Measurements from ENCODE around the gene KIRREL1.

Gene KIRREL1

GRCh38 chr1:157959750-157960149 is 33.7 kb upstream of the KIRREL1 start:
- Histone ChIP-seq H3K36me3 (ENCODE audit: control insufficient read depth in 2 of 2, insufficient read depth in 2 of 2, low read length in 2 of 2) (no peaks in the 10 kb centered on the region), H3K4me1 (ENCODE audit: control insufficient read depth, insufficient read depth, low read length) (no peaks in the 10 kb centered on the region), H3K9me3 (ENCODE audit: control insufficient read depth in 2 of 2, low read length in 2 of 2) (no peaks in the 10 kb centered on the region), H3K27me3 (ENCODE audit: control insufficient read depth in 1 of 2, insufficient read depth in 2 of 2, low read length in 2 of 2) (peaks cover 3 to 8% of the 10 kb centered on the region in 2 donors), H3K27ac (ENCODE audit: low read length) (no peak overlapping the region), H3K4me3 (ENCODE audit: low read length in 2 of 2) (no peak overlapping the region), H3K9ac (ENCODE audit: low read length in 2 of 2) (no peak overlapping the region)

- Histone ChIP-seq H3K36me3 (ENCODE audit: control insufficient read depth in 2 of 2, insufficient read depth in 2 of 2, low read length in 2 of 2) (no peaks in the 10 kb centered on the region), H3K27me3 (ENCODE audit: control insufficient read depth in 1 of 2, insufficient read depth in 2 of 2, low read length in 2 of 2) (peaks cover 3 to 8% of the 10 kb centered on the region in 2 donors), H3K9me3 (ENCODE audit: control insufficient read depth in 2 of 2, low read length in 2 of 2) (no peaks in the 10 kb centered on the region), H3K9ac (ENCODE audit: low read length in 2 of 2) (no peak overlapping the region), H3K4me1 (ENCODE audit: control insufficient read depth, insufficient read depth, low read length) (peaks cover 2% of the 10 kb centered on the region), H3K27ac (ENCODE audit: low read length) (no peak overlapping the region), H3K4me3 (ENCODE audit: low read length in 2 of 2) (no peak overlapping the region)
Measured at GRCh38 chr1:157960773-157961172, 32.7 kb upstream of the KIRREL1 start.

DNA sequence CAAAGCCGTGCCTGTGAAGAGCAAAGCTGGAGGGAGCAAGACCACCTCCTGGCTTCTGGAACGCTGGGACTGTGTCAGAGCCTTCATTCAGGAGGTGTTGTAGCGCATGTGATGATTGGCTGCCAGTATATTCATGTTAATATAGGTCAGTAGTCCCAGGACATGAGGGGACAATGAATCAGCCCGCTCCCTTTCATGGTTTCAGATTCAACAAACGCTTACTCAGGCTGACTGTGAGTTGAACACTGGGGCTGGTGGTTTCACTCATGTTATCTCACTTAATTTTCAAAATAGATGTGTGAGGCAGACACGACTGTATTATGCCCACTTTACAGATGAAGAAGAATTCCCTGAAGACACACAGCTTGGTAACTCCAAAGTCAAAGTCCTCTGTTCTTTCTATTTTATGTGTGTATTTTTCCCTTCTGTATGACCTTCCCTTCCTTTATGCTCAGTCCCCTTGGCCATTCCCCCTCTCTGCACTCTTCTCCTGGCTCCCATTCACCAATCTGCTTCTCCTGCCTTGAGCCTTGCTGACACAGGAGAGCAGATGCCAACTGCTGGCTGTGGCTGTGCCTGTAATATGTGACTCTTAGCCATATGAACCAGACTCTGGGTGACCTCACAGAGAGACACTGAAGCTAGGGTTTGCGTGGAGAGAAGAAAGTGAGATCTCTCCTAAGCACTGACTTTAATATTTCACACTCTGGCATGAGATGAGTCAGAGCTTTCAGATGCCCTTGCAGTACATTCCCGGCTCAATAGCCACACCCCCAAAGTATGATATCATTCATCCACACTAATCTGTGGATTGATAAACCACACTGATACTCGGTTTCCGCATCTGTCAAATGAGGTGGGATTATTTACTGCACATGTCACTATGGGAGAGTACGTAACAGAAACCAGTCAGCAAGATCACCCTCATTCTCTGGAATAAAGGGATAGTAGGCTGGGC is 31.4 kb upstream of the KIRREL1 start:
- Histone ChIP-seq H3K9ac (ENCODE audit: low read length in 2 of 2) (peak overlapping the region in 1 of 2 donors; percentile 21), H3K4me3 (ENCODE audit: low read length in 2 of 2) (no peak overlapping the region), H3K27me3 (ENCODE audit: control insufficient read depth in 1 of 2, insufficient read depth in 2 of 2, low read length in 2 of 2) (peaks cover 3 to 7% of the 10 kb centered on the region in 2 donors), H3K27ac (ENCODE audit: low read length) (no peak overlapping the region), H3K4me1 (ENCODE audit: control insufficient read depth, insufficient read depth, low read length) (peaks cover 5% of the 10 kb centered on the region), H3K36me3 (ENCODE audit: control insufficient read depth in 2 of 2, insufficient read depth in 2 of 2, low read length in 2 of 2) (no peaks in the 10 kb centered on the region), H3K9me3 (ENCODE audit: control insufficient read depth in 2 of 2, low read length in 2 of 2) (peaks cover under 1 to 4% of the 10 kb centered on the region in 2 donors)

GRCh38 chr1:157963713-157964112 is 29.7 kb upstream of the KIRREL1 start:
- Histone ChIP-seq H3K36me3 (ENCODE audit: control insufficient read depth in 2 of 2, insufficient read depth in 2 of 2, low read length in 2 of 2) (no peaks in the 10 kb centered on the region), H3K4me3 (ENCODE audit: low read length in 2 of 2) (no peak overlapping the region), H3K4me1 (ENCODE audit: control insufficient read depth, insufficient read depth, low read length) (peaks cover 10% of the 10 kb centered on the region), H3K9me3 (ENCODE audit: control insufficient read depth in 2 of 2, low read length in 2 of 2) (peaks cover 4% of the 10 kb centered on the region in 2 donors), H3K9ac (ENCODE audit: low read length in 2 of 2) (no peak overlapping the region), H3K27me3 (ENCODE audit: control insufficient read depth in 1 of 2, insufficient read depth in 2 of 2, low read length in 2 of 2) (peaks cover 3% of the 10 kb centered on the region in 2 donors), H3K27ac (ENCODE audit: low read length) (no peak overlapping the region)

GRCh38 chr1:157965584-157965983 is 27.9 kb upstream of the KIRREL1 start:
- H3K27ac ChIP-seq (ENCODE audit: low read length): no peak overlapping the region
- H3K4me1 ChIP-seq (ENCODE audit: control insufficient read depth, insufficient read depth, low read length): peaks cover 14% of the 10 kb centered on the region
- H3K36me3 ChIP-seq (ENCODE audit: control insufficient read depth in 2 of 2, insufficient read depth in 2 of 2, low read length in 2 of 2): no peaks in the 10 kb centered on the region
- peaks cover 3% of the 10 kb centered on the region in 2 donors for H3K27me3 ChIP-seq (ENCODE audit: control insufficient read depth in 1 of 2, insufficient read depth in 2 of 2, low read length in 2 of 2)
- no peak overlapping the region for H3K9ac ChIP-seq (ENCODE audit: low read length in 2 of 2)
- no peak overlapping the region for H3K4me3 ChIP-seq (ENCODE audit: low read length in 2 of 2)
- H3K9me3 ChIP-seq (ENCODE audit: control insufficient read depth in 2 of 2, low read length in 2 of 2): peaks cover 4% of the 10 kb centered on the region in 2 donors

DNA sequence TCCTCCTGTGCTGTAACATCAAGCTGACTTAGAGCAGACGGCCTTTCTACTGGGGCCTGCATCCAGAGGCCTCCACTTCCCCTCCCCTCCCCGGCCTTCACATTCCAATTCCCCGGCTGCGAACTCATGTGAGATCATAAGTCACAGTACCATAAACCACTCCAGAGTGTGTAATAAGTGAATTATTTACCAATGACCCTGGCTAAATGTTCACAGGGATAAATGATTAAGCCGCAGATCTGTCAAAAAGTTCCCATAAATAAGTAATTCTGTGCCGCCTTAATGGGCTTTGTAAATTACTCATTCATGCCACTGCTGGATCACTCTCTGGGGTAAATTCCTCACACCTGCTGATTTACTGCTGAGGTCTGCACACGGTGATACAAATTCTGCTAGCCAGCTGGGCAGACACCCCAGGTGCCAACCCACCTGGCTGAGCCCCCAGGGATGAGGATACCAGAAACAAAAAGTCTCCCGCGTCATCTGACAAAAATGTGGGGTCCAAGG is 27.4 kb upstream of the KIRREL1 start:
- peaks cover 14% of the 10 kb centered on the region for H3K4me1 ChIP-seq (ENCODE audit: control insufficient read depth, insufficient read depth, low read length)
- H3K36me3 ChIP-seq (ENCODE audit: control insufficient read depth in 2 of 2, insufficient read depth in 2 of 2, low read length in 2 of 2): no peaks in the 10 kb centered on the region
- H3K9ac ChIP-seq (ENCODE audit: low read length in 2 of 2): no peak overlapping the region
- H3K4me3 ChIP-seq (ENCODE audit: low read length in 2 of 2): no peak overlapping the region
- H3K27me3 ChIP-seq (ENCODE audit: control insufficient read depth in 1 of 2, insufficient read depth in 2 of 2, low read length in 2 of 2): peaks cover 3% of the 10 kb centered on the region in 2 donors
- peaks cover 4% of the 10 kb centered on the region in 2 donors for H3K9me3 ChIP-seq (ENCODE audit: control insufficient read depth in 2 of 2, low read length in 2 of 2)
- H3K27ac ChIP-seq (ENCODE audit: low read length): no peak overlapping the region

- Histone ChIP-seq H3K9ac (ENCODE audit: low read length in 2 of 2) (no peak overlapping the region), H3K4me3 (ENCODE audit: low read length in 2 of 2) (no peak overlapping the region), H3K36me3 (ENCODE audit: control insufficient read depth in 2 of 2, insufficient read depth in 2 of 2, low read length in 2 of 2) (no peaks in the 10 kb centered on the region), H3K27me3 (ENCODE audit: control insufficient read depth in 1 of 2, insufficient read depth in 2 of 2, low read length in 2 of 2) (peaks cover under 1 to 1% of the 10 kb centered on the region in 2 donors), H3K9me3 (ENCODE audit: control insufficient read depth in 2 of 2, low read length in 2 of 2) (peaks cover 4% of the 10 kb centered on the region in 2 donors), H3K27ac (ENCODE audit: low read length) (no peak overlapping the region), H3K4me1 (ENCODE audit: control insufficient read depth, insufficient read depth, low read length) (peaks cover 14% of the 10 kb centered on the region)
Measured at GRCh38 chr1:157967205-157967604, 26.2 kb upstream of the KIRREL1 start.

DNA sequence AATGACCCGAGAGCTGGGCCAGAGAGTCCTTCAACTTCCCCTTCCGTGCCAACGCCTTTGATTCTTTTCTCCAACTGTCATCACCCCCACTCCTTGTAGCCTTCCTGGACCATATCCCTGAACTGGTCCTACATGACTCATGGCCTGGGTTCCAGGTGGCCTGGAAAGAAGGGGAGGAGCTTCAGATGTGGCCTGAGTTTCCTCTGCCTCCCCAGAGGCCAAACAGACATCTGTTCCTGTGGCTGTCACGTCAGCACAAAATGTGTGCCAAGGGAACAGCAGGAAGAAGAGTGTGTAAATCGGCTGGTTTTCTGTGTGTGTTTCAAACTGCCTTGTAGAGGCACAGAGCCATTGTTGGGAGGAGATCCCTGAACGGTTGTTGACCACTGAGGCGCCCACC is 24.9 kb upstream of the KIRREL1 start:
- Histone ChIP-seq H3K4me1 (ENCODE audit: control insufficient read depth, insufficient read depth, low read length) (peaks cover 14% of the 10 kb centered on the region), H3K9ac (ENCODE audit: low read length in 2 of 2) (no peak overlapping the region)

GRCh38 chr1:157968946-157969345 is 24.5 kb upstream of the KIRREL1 start:
- no peaks in the 10 kb centered on the region for H3K36me3 ChIP-seq (ENCODE audit: control insufficient read depth in 2 of 2, insufficient read depth in 2 of 2, low read length in 2 of 2)
- no peak overlapping the region for H3K4me3 ChIP-seq (ENCODE audit: low read length in 2 of 2)
- H3K27me3 ChIP-seq (ENCODE audit: control insufficient read depth in 1 of 2, insufficient read depth in 2 of 2, low read length in 2 of 2): no peaks in the 10 kb centered on the region
- H3K9ac ChIP-seq (ENCODE audit: low read length in 2 of 2): no peak overlapping the region
- H3K9me3 ChIP-seq (ENCODE audit: control insufficient read depth in 2 of 2, low read length in 2 of 2): peaks cover 4% of the 10 kb centered on the region in 2 donors
- peaks cover 14% of the 10 kb centered on the region for H3K4me1 ChIP-seq (ENCODE audit: control insufficient read depth, insufficient read depth, low read length)
- no peak overlapping the region for H3K27ac ChIP-seq (ENCODE audit: low read length)

More for the DNA sequence above, 24.9 kb upstream of the KIRREL1 start:
- peaks cover 4% of the 10 kb centered on the region in 2 donors for H3K9me3 ChIP-seq (ENCODE audit: control insufficient read depth in 2 of 2, low read length in 2 of 2)
- no peaks in the 10 kb centered on the region for H3K27me3 ChIP-seq (ENCODE audit: control insufficient read depth in 1 of 2, insufficient read depth in 2 of 2, low read length in 2 of 2)
- H3K4me3 ChIP-seq (ENCODE audit: low read length in 2 of 2): no peak overlapping the region
- no peaks in the 10 kb centered on the region for H3K36me3 ChIP-seq (ENCODE audit: control insufficient read depth in 2 of 2, insufficient read depth in 2 of 2, low read length in 2 of 2)
- H3K27ac ChIP-seq (ENCODE audit: low read length): no peak overlapping the region

- Histone ChIP-seq H3K27me3 (ENCODE audit: control insufficient read depth in 1 of 2, insufficient read depth in 2 of 2, low read length in 2 of 2) (no peaks in the 10 kb centered on the region), H3K9ac (ENCODE audit: low read length in 2 of 2) (no peak overlapping the region), H3K27ac (ENCODE audit: low read length) (no peak overlapping the region), H3K36me3 (ENCODE audit: control insufficient read depth in 2 of 2, insufficient read depth in 2 of 2, low read length in 2 of 2) (no peaks in the 10 kb centered on the region), H3K4me1 (ENCODE audit: control insufficient read depth, insufficient read depth, low read length) (peaks cover 14% of the 10 kb centered on the region), H3K9me3 (ENCODE audit: control insufficient read depth in 2 of 2, low read length in 2 of 2) (peaks cover 4% of the 10 kb centered on the region in 2 donors), H3K4me3 (ENCODE audit: low read length in 2 of 2) (no peak overlapping the region)
Measured at GRCh38 chr1:157969697-157970485, 23.6 kb upstream of the KIRREL1 start.
